ENCODE measurements around the gene CDA.

The CDA gene

DNA sequence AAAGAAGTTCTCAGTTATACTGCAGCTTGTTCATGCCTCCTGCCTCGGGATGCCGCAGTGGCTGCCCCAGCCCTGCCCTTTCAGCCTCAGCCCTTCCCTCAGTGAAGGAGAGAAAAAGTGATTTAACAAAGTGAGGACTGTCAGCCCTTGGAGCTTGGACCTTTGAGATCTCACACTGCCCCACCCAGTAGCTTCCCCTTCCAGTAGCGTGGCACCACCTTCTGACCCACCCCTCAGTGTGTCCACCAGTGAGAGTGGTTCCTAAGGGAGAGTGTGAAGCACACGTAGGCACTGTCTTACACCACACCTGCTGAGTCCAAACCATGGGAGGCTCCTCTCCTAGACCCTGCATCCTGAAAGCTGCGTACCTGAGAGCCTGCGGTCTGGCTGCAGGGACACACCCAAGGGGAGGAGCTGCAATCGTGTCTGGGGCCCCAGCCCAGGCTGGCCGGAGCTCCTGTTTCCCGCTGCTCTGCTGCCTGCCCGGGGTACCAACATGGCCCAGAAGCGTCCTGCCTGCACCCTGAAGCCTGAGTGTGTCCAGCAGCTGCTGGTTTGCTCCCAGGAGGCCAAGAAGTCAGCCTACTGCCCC is at the start of gene CDA:
Gene CDA, plus strand, starts transcription at position 464 of the 592 bp plus-strand sequence. Its CDS starts 33 bp downstream, at position 497.
- no peak for DNase-seq

DNA sequence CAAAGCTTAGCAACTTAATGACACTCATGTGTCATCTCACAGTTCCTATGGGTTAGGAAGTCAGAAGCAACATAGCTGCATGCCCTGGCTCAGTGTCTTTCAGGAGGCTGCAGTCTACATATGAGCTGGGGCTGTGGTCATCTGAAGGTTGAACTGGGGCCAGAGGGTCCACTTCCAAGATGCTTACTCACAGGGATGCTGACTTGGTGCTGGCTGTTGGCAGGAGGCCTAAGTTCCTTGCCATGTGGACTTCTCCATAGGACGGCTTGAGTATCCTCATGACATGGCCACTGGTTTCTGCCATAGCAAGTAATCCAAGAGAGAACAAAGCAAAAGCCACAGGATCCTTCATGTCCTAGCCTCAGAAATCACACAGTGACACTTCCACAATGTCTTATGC is 48.6 kb upstream of the CDA start:
- DNase-seq: no peak

DNA sequence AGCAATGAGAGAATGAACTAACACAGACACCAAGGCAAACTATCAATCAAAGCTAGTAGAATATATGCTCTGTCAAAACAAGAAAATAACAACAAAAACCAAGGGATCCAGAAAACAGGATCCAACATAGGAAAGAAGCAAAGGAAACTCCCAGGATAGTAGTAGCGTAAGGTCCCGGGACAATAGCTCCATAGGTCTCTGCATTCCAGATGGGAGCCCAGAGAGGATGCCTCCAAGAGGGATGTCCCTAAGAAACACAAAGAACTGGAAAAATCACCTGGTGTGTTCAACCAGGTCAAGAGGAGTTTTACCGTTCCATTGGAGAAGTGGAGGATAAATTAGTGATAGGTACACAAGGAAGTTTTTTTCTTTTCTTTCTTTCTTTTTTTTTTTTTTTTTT is 42.3 kb upstream of the CDA start:
- no peak for DNase-seq

DNA sequence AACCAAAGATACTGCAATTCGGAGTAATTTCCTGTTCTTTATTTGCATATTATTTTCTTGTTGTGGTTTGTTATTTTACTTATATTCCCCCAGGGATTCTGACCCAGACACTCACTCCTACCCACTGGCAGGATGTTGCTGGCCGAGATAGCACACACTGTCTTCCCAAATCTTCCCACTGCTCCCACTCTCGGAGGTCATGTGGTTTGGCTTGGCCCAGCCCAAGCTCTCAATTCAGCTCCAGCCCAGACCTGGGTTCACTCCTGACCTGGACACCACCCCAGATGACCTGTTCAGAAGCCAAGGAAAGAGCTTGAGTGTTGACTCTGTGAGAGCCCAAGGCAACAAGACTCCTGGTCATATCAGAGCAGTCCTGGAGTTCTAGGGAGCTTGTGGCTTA is 37.7 kb upstream of the CDA start:
- DNase-seq: no peak

DNA sequence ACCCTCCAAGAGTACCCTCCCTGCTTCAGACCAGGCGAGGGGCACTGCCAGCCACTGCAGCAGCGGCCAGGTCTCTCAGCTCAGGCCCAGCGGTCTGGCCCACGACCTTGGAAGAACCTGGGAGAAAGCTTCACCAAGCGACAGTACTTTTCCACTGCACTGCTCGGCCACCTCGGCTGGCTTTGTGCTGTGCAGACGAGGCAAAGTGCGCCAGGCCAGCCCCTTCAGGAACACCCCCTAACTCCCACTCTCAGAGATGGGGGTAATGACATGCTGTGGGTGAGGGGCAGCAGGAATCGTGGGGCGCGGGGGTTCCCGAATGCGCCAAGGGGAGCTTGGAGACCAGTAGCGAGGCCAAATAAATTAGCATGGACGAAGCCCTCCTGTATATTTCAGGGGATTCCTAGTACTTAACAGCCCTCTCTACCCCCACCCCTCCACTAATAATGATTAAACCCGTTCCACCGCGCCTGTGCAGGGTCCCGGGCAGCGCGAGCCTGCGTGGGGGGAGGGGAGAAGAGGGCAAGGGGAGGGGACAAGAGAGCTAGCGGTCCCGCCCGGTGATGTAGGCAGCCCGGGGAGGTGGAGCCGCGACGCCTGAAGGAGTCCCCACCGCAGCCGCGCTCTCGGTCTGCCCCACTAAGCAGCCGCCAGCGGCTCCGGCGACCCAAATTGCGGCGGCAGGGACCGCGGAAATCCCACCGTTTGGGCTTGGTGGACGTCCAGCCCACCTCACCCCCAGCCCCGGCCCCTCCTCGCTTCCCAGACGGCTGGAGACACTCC is 36.8 kb upstream of the CDA start, which contains the start of gene FAM43B:
Gene FAM43B, plus strand, starts transcription at position 629 of the 783 bp plus-strand sequence. CDS start 401 bp downstream, outside the sequence.
- DNase-seq: no peak

DNA sequence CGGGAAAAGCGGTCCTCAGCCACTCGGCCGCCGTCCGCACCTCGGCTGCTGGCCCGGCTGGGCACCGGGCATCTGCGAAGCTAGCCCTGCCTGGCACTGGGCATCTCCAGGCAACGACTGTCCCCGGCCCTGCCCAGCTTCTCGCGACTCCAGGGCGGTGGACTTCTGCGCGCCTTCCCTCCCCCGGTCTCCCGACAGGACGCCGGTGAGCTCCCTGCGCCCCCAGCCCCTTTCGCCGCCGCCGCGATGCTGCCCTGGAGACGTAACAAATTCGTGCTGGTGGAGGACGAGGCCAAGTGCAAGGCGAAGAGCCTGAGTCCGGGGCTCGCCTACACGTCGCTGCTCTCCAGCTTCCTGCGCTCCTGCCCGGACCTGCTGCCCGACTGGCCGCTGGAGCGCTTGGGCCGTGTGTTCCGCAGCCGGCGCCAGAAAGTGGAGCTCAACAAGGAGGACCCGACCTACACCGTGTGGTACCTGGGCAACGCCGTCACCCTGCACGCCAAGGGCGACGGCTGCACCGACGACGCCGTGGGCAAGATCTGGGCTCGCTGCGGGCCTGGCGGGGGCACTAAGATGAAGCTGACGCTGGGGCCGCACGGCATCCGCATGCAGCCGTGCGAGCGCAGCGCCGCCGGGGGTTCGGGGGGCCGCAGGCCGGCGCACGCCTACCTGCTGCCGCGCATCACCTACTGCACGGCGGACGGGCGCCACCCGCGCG is 36.0 kb upstream of the CDA start:
- no peak for DNase-seq

DNA sequence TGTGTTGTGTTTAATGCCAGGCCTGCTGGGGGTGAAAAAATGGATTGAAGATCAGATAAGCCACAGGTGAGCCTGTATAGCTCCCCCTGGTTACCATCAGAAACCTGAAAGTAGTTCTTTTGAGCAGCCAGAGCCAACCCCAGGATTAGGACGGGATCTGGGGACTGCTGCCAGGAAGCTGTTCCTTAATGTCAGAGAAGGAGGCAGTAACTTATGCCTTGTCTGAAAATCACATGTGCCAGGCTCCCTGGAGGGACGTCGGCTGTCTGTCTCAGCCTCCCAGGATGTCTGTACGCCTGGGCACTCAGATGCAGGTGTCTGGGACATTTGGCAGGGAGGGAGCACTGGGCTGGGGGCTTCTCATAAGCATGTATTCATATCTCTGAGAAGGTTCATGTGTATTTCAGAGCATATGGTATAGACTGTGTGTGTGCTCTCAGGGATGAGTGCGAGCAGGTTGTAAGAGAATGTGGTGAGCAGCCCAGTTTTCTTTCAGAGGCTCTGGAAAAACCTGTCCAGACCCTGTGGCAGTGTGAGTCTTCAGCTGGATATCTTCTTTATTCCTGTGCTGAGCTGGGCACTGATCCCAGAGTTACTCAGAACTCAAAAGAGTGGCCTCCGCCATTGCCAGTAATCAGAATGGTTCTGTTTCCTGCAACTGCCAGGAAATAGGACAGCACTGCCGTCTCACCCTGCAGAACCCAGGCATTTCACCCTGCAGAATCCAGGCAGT is 33.7 kb upstream of the CDA start:
- no peak for DNase-seq

DNA sequence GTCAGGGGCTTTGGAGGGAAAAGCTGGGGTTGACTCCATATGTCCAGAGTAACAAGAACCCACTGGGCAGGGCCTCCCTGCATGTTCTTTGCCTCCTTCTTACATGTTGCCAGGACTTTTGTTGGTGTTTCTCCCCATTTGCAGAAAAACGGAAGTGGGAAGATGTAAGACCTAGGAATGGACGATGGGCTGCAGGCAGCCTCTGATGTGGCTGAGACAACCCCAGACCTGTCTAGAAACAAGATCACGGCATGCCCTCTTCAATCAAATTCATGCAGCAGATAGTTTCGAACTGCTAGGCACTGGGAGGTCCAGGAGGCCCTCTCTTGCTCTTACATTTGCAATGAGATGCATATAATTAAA is 33.2 kb upstream of the CDA start:
- no peak for DNase-seq

DNA sequence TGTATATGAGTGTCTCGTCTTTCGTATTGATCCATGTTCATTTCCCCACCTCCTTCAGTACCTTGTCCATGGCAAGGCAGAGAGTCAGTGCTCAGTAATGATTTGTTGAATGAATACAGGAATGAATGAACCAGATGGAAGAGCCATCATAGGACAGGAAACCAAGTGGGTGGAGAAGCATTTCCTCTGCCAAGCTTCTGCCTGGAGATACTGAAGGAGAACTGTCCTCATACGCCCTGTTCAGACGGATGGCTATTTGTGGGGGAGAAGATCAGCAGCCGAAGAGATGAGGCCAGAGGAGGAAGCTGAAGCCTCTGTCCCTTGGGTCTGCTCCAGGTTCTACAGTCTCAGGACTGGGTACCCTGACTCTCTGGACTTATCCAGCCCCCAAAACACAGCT is 30.7 kb upstream of the CDA start:
- no peak for DNase-seq

DNA sequence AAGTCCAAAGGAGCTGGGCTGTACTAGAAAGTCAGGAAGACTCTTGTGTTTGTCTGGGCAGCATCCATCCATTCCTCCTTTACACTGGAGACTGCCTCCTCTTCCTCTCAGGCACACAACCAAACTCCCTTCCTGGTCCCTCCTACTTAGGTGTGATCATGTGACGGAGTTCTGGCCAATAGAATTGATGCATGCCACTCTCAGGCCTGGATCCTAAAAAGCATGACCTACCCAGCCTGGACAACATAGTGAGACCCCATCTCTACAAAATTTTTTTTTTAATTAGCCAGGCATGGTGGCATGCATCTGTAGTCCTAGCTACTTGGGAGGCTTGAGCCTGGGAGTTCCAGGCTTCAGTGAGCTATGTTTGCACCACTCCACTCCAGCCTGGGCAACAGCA is 27.9 kb upstream of the CDA start:
- DNase-seq: no peak

DNA sequence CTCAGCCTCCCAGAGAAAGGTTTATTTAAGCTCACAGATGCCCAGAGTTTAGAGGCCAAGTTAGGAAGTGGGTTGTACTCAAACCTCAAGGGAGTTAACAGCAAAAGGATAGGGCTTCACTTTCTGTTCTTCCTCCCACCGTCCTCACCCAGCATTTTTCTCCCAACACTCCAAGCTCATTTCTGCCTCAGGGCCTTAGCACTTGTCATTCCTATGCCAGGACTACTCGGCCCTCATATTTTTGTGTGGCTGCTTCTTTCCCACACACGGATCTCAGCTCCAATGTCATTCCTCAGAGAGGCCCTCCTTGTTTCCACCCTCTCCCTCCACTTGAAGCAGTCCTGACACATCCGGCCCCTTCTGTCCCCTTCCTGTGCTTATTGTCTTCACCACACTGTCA is 23.7 kb upstream of the CDA start:
- no peak for DNase-seq

DNA sequence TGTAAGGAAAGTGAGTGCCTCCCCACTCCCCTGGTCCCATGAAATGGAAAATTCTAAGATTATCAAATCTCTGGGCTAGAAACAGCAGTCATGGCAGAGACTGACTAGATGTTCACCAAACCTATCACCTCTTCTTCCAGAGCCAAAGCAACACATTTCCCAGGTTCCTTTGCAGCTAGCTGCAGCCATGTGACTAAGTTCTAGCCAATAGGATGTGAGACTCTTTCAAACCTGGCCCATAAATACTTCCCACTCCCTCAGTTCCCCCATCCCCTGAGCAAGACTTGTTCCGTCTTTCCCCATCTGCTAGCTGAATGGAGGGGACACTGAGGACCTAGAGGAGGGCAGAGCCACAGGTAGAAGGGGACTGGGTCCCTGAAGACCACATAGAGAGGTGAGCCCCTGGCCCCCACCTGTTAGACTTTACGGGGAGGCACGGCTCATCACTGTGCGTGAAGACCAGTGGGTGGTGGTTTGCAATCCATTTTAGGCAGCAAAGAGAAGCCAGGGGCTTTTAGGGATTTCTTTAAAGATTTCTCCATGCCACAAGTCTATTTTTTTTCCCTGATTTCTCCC is 19.3 kb upstream of the CDA start:
- DNase-seq: no peak

DNA sequence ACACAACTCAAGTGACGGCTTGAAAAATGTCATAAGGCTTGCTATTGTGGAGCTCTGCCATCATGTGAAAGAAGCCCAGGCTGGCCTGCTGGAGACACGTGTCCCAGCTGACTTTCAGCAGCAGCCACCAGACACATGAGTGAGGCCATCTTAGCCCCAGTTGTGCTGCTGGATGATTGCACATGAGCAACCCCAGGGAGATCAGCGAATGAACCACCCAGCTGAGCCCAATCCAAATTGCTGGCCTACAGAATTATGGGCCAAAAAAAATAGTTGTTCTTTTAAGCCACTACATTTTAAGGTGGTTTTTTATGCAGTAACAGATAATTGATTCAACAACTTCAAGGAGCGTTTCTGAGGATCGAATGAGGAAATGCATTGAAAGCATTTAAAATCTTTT is 17.5 kb upstream of the CDA start:
- DNase-seq: no peak

DNA sequence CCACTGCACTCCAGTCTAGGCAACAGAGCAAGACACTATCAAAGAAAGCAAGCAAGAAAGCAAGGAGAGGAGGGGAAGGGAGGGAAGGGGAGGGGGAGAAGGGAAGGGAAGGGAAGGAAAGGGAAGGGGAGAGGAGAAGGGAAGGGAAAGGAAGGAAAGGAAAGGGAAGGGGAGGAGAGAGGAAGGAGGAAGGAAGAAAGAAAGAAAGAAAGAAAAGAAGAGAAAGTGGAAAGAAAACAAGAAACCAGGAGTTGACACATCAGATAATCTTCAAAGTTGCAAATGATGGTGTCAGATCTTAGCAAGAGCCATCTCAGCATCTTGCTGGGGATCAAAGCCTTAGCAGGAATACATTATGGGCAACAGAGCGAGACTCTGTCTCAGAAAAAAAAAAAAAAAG is 14.9 kb upstream of the CDA start:
- no peak for DNase-seq

DNA sequence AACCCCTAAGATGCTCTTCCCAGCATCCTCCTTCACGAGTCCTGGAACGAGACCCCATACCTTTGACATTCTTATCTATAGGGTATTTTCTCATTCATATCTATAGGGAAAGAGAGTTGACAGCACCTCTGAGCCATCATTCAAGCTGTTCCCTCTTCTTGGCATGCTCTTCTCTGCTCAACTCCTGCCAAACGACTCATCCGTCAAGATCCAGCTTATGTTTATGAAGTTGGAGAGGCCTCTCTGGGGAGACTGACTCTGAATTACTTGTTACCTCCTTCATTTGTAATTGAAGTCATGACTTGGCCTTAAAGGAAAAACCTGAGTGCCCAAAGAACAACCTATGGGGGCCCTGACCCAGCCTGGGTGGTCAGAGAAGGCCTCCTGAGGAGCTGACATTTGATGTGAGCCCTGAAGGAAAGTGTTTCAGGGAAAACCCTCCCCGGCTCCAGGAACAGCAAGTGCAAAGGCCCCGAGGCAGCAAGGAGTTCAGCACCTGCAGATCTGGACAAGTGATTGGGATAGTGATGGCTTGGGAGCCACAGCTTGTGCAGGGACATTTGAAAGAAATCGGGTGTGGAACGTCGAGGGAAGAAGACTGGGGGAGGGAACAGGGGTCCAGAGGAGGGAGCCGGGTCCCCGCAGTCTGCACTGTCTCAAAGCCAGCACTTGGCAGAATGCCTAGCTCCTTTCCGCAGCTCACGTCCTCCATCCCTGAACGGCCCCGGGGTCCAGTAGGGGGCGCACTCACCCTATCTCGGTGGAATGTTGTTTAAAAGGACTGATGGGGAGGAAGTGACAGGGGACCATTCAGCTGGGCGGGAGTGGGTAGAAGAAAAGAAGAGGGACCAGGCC is 14.0 kb upstream of the CDA start:
- peak; percentile 53 for DNase-seq

DNA sequence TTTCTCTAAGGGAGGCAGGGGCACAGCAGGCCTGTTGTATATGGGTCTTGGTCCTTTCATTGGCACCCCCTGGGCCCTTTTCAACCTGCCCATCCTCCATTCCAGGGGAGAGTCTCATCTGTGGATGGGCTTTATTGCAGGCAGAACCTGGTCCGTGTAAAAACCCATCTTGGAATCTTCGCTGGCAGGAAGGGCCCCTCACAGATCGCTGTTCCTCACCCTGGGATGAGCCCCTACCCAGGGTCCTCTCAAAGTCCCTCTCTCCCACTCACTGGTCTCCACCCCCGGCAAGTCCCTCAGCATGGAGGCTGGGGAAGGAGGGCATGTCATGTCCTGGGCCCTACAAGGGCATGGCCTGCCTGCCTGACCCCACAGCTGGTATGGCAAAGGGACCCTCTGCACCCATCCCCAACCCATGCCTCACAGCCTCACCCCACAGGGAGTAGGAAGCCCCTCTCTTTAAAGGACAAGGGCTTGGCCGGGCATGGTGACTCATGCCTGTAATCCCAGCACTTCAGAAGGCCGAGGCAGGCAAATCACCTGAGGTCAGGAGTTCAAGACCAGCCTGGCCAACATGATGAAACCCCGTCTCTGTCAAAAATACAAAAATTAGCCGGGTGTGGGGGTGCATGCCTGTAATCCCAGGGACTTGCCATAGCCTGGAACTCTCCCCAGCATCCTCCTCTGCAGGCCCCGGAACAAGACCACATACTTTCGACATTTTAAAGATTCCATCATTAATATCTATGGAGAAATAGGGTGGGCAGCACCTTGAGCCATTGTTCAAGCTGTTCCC is 13.2 kb upstream of the CDA start:
- no peak for DNase-seq

DNA sequence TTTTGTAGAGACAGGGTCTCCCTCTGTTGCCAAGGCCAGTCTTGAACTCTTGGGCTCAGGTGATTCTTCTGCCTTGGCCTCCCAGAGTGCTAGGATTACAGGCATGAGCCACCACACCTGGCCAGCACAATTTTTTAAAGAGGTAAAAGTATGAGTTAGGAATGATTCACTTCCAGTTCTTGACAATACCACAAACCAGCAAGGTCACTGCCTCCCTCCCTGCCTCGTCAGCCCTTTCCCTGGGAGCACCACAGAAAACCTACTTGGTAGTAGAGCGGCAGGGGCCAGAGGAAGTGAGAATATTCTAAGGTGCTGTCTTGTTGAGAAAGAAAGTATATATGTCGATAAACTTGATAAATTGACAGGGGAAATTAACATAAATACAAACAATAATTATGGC is 10.8 kb upstream of the CDA start:
- DNase-seq: no peak

DNA sequence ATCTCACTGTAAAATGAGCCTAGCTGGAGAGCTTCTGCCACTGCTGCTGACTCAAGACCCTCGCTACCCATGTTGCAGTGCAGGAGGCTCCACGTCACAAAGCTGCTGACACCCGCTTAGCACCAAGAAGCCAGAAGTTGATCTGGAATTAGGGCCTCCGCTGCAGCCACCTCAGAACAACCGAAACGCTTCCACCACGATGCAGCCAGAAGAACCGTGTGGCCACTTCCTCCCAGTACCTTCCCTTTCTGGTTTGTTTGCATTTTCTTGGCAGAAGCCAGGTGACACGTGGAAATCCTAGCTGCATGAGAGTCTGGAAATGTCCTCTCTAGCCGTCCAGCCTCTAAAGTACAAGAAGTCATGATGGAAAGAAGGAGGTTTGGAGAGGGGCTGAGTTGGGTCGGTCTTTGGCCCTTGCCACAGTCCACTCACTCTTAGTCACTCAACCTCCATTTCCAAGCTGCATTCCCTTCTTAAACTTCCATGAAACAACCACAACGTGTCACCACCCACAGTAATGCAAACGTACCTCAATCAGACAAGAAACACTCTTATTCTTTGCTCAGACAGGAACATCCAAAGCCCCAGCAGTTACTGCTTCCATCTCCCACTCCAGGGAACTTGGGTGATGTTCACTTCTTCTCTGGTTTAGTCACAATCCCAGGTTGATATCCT is 10.0 kb upstream of the CDA start:
- no peak for DNase-seq

DNA sequence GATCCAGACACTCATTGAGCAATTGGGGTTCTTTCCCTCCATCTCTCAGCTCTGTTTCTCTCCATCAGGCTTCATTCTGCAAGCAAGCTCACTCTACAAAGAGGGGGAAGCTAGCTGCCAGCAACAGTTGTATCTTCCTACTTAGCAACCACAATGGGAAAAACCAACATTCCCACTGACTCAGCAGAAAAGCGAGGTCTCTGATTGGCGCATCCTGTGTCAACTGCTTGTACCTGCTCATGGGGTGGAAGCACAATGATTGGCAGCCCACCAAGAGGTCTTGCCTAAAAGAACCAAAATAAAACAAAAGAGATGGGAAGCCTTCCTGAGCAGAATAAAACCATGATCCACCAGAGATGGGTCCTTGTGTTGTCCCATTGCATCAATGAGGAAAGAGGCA is 4.0 kb upstream of the CDA start:
- DNase-seq: no peak

DNA sequence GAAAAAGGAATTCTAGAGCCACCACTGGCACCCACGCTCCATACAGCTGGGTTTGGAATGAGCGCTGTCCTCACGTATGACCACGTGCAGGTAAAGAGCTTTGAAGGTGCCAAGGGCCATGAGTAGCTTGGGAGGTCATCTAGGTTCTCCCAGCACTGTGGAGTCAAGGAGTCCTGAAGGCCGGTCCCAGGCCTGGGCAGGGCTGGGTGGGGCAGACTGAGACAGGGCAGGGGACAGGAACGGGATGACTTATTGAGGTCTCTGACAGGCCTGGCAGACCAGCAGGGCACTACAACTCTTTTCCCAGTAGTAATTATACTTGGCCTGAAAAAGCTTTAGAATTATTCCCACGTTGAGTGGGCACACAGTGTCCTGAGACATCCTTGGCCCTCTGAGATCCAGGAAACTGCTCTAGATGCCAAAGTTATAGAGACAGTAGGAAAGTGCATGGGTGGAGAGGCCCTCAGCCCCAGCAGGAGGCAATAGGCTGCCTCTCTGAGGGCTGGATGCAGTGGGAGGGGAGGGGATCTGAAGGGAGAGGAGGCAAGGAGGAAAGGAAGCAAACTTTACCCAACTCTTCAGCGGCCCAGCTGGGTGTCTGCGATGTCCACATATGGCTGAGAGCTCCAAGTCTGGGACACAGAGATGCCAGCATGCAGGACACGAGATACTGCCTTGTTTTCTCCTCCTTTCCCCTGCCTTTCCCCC is 1.8 kb upstream of the CDA start:
- no peak for DNase-seq

All from activated T-cell treated with anti-CD3 and anti-CD28 coated beads, Interleukin-2, amount 50 U/mL, for 1 hour (primary cell).